SK-N-SH (cell line): ENCODE results near the gene LMAN1L.

Source experiments
- CTCF ChIP-seq: fragments of 200-600 bp; sonication (generic); IDR thresholded peaks from 2 replicates; pipeline ENCODE4 v1.6.1; 2017; ENCODE audit warnings: antibody characterized with exemption, mild to moderate bottlenecking, moderate library complexity
- ELF1 ChIP-seq: IDR thresholded peaks from 2 replicates; pipeline ENCODE4 v1.4.0; 2012
- EP300 ChIP-seq, 2 experiments: IDR thresholded peaks; 2 replicates each; pipeline versions ENCODE4 v1.4.0 to v1.6.1; 2012; ENCODE audit warnings: borderline replicate concordance in 1 of 2, low read depth in 1 of 2, low read length in 1 of 2
- EZH2phosphoT487 ChIP-seq: fragments of 200-600 bp; sonication (generic); IDR thresholded peaks from 2 replicates; pipeline ENCODE4 v1.6.1; 2017; ENCODE audit warnings: low read depth, mixed run types, mild to moderate bottlenecking, antibody characterized with exemption, moderate library complexity, borderline replicate concordance
- FOXJ3 ChIP-seq: sonication (generic); formaldehyde crosslinking; IDR thresholded peaks from 2 replicates; pipeline ENCODE4 v1.5.1; 2020; ENCODE audit warnings: mild to moderate bottlenecking, missing genetic modification reagents
- FOXM1 ChIP-seq: IDR thresholded peaks from 2 replicates; pipeline ENCODE4 v1.4.0; 2012; ENCODE audit warnings: low read depth, mild to moderate bottlenecking
- GABPA ChIP-seq: IDR thresholded peaks from 2 replicates; pipeline ENCODE4 v1.4.0; 2012; ENCODE audit warnings: low read depth, mild to moderate bottlenecking
- JUND ChIP-seq: IDR thresholded peaks from 2 replicates; pipeline ENCODE4 v1.4.0; 2012
- MXI1 ChIP-seq: IDR thresholded peaks from 2 replicates; pipeline ENCODE4 v1.6.1; 2012; ENCODE audit warnings: mild to moderate bottlenecking, low read depth, low read length, improper control_type of control experiment
- RFX5 ChIP-seq: IDR thresholded peaks from 2 replicates; pipeline ENCODE4 v1.6.1; 2012; ENCODE audit warnings: mild to moderate bottlenecking, improper control_type of control experiment, low read length
- SIN3A ChIP-seq: IDR thresholded peaks from 2 replicates; pipeline ENCODE4 v1.6.1; 2012; ENCODE audit warnings: low read depth, mild to moderate bottlenecking, low read length, moderate library complexity, borderline replicate concordance
- USF1 ChIP-seq: IDR thresholded peaks from 2 replicates; pipeline ENCODE4 v1.4.0; 2012; ENCODE audit warnings: low read depth, borderline replicate concordance

GRCh38 chr15:74778599-74778970 is 34.0 kb upstream of the LMAN1L start:
- no peak for TF ChIP-seq JUND
- no peak for TF ChIP-seq CTCF
- no peak for TF ChIP-seq RFX5
- TF ChIP-seq EP300 (IDR thresholded peaks at IDR 0.05; ENCODE audit: borderline replicate concordance in 1 of 2, low read depth in 1 of 2, low read length in 1 of 2) = no peak
- no peak for TF ChIP-seq GABPA
- no peak for TF ChIP-seq EZH2phosphoT487
- TF ChIP-seq ELF1 = no peak
- no peak for TF ChIP-seq FOXJ3 (CRISPR knock-in tag)
- no peak for TF ChIP-seq FOXM1
- no peak for TF ChIP-seq SIN3A
- no peak for TF ChIP-seq USF1
- TF ChIP-seq MXI1 = no peak
